Gastrocnemius medialis (tissue), 4 donors: ENCODE results near the gene EEF1A2.

Experiments used
- CTCF ChIP-seq, 5 experiments: fragments of 450-650 bp in 3 of 5; fragments of 200-600 bp in 2 of 5; sonication (generic) in 2 of 5; IDR thresholded peaks in 4 of 5; conservative IDR thresholded peaks in 1 of 5; 1 replicate in 4 of 5; 2 replicates in 1 of 5; pipeline ENCODE4 v1.5.1; 2016 to 2019; ENCODE audit warnings: antibody characterized with exemption in 5 of 5, mild to moderate bottlenecking in 3 of 5, moderate library complexity in 3 of 5
- POLR2A ChIP-seq, 2 donors: fragments of 450-650 bp; IDR thresholded peaks; one replicate each; pipeline ENCODE4 v1.6.1; 2017; ENCODE audit warnings: antibody characterized with exemption in 2 of 2, mild to moderate bottlenecking in 2 of 2, moderate library complexity in 2 of 2

- no peak for TF ChIP-seq CTCF (IDR thresholded peaks at IDR 0.05 in 4 of 5, conservative IDR thresholded peaks at IDR 0.05 in 1 of 5)
- TF ChIP-seq POLR2A (IDR thresholded peaks at IDR 0.05): no peak
Observed at GRCh38 chr20:63455568-63455859, 43.4 kb downstream of the EEF1A2 start.
